ENCODE results near the gene ZNF397. TPM values are rescaled to one million over a fixed set of nuclear protein-coding genes. Genes with fewer than 3 reads are reported as not detected.
A peak's percentile ranks its signal among the peaks of the same experiment; 100 is the strongest.

ZNF397 gene
- total RNA-seq, 1 experiment from 2014 or later: 23.8 TPM

GRCh38 chr18:35231052-35231451, 9.8 kb upstream of the ZNF397 start:
- no peaks in the 10 kb centered on the region for H4K20me1 ChIP-seq (ENCODE audit: insufficient read depth)
- BruUV-seq (replicated peaks): no TSS peak
- no peak overlapping the region for H3K27ac ChIP-seq (ENCODE audit: low read depth, low read length)
- H3K27me3 ChIP-seq (ENCODE audit: insufficient read depth, low read length): no peaks in the 10 kb centered on the region
- peak; percentile 94 for ATAC-seq
- no peaks in the 10 kb centered on the region for H3K36me3 ChIP-seq (ENCODE audit: control insufficient read depth in 1 of 2, insufficient read depth in 2 of 2, low read length in 2 of 2)
- no peaks in the 10 kb centered on the region for H3K9me2 ChIP-seq (ENCODE audit: insufficient read depth)
- H2AFZ ChIP-seq (ENCODE audit: low read depth, low read length, poor library complexity, severe bottlenecking): peak overlapping the region; percentile 87
- H3K79me2 ChIP-seq (ENCODE audit: insufficient read depth, low read length): no peaks in the 10 kb centered on the region
- H3K9ac ChIP-seq (ENCODE audit: low read length): no peak overlapping the region
- H3K4me3 ChIP-seq (replicated peaks in 1 of 2; ENCODE audit: low read depth in 1 of 2, low read length in 2 of 2): peak overlapping the region; percentile 16 to 21; a peak in 2 of 4 replicates
- ChIA-PET RAD21 (ENCODE audit: low non-redundant PET in 1 of 2, low total read pairs in 2 of 2, uncharacterized antibody in 2 of 2, unreplicated experiment in 2 of 2) (no interaction called here), CTCF (interaction anchor here (0.7 to 2.0 kb wide), 3 partner anchors 124 to 210 kb away, joined by 3 to 23 read pairs (median 11); no protein-coding TSS in a partner anchor), POLR2A (no interaction called here)
- intact Hi-C loops (cut with micrococcal nuclease): loop anchor here (10.0 kb wide), 1 partner anchor 274 kb away; no protein-coding TSS in a partner anchor
- peak; percentile 82 for DNase-seq (ENCODE audit: low read depth, low spot score)
- H3K4me1 ChIP-seq (ENCODE audit: control insufficient read depth in 1 of 2, insufficient read depth in 2 of 2, low read length in 2 of 2): no peaks in the 10 kb centered on the region
- H3K9me3 ChIP-seq (ENCODE audit: control insufficient read depth in 1 of 2, insufficient read depth in 1 of 2, low read depth in 1 of 2, low read length in 2 of 2): no peaks in the 10 kb centered on the region
- TF ChIP-seq CEBPB (IDR thresholded peaks at IDR 0.05; ENCODE audit: low read depth): no peak
- TF ChIP-seq CTCF (IDR thresholded peaks at IDR 0.05 in 2 of 3, conservative IDR thresholded peaks at IDR 0.05 in 1 of 3; ENCODE audit: borderline replicate concordance in 1 of 3, insufficient read depth in 1 of 3, low read depth in 2 of 3, low read length in 2 of 3): peak; percentile 80 to 91 (median 88)
- no peak for TF ChIP-seq POLR2AphosphoS5 (IDR thresholded peaks at IDR 0.05; ENCODE audit: low read depth, low read length)
- peak; percentile 87 for TF ChIP-seq RAD21 (IDR thresholded peaks at IDR 0.05; ENCODE audit: low read depth)
- no peak for TF ChIP-seq MAX (IDR thresholded peaks at IDR 0.05)
- TF ChIP-seq SRF (IDR thresholded peaks at IDR 0.05; ENCODE audit: low read depth): no peak
- TF ChIP-seq ZFX (IDR thresholded peaks at IDR 0.05): no peak
- TF ChIP-seq JUND (IDR thresholded peaks at IDR 0.05): no peak
- peak; percentile 59; the same call in 1 of the 2 replicates for TF ChIP-seq CBX3 (IDR thresholded peaks at IDR 0.05; ENCODE audit: low read depth)
- no peak for TF ChIP-seq SIN3A (IDR thresholded peaks at IDR 0.05; ENCODE audit: low read depth)
- TF ChIP-seq POLR2A (IDR thresholded peaks at IDR 0.05; ENCODE audit: borderline replicate concordance, extremely low read depth, insufficient read depth, insufficient read length): no peak
- TF ChIP-seq FOSL1 (IDR thresholded peaks at IDR 0.05; ENCODE audit: low read depth): no peak
- TF ChIP-seq TCF7L2 (IDR thresholded peaks at IDR 0.05; ENCODE audit: borderline replicate concordance, extremely low read depth, insufficient read depth, insufficient read length): no peak
- TF ChIP-seq ZNF274 (IDR thresholded peaks at IDR 0.05; ENCODE audit: low read depth, low read length): no peak
- H3K4me2 ChIP-seq (ENCODE audit: low read length): peak overlapping the region; percentile 57
